ENCODE data around the gene BFSP2.

- TF ChIP-seq SCMH1 (CRISPR knock-in tag; IDR thresholded peaks at IDR 0.05; ENCODE audit: borderline replicate concordance) (no peak), ZFP91 (CRISPR knock-in tag; IDR thresholded peaks at IDR 0.05; ENCODE audit: borderline replicate concordance) (no peak), FOXA1 (IDR thresholded peaks at IDR 0.05) (no peak), FOXA1 (CRISPR knock-in tag; IDR thresholded peaks at IDR 0.05) (no peak), ZNF616 (CRISPR knock-in tag; IDR thresholded peaks at IDR 0.05; ENCODE audit: low read depth) (no peak)
- TF ChIP-seq, protein P1, sequence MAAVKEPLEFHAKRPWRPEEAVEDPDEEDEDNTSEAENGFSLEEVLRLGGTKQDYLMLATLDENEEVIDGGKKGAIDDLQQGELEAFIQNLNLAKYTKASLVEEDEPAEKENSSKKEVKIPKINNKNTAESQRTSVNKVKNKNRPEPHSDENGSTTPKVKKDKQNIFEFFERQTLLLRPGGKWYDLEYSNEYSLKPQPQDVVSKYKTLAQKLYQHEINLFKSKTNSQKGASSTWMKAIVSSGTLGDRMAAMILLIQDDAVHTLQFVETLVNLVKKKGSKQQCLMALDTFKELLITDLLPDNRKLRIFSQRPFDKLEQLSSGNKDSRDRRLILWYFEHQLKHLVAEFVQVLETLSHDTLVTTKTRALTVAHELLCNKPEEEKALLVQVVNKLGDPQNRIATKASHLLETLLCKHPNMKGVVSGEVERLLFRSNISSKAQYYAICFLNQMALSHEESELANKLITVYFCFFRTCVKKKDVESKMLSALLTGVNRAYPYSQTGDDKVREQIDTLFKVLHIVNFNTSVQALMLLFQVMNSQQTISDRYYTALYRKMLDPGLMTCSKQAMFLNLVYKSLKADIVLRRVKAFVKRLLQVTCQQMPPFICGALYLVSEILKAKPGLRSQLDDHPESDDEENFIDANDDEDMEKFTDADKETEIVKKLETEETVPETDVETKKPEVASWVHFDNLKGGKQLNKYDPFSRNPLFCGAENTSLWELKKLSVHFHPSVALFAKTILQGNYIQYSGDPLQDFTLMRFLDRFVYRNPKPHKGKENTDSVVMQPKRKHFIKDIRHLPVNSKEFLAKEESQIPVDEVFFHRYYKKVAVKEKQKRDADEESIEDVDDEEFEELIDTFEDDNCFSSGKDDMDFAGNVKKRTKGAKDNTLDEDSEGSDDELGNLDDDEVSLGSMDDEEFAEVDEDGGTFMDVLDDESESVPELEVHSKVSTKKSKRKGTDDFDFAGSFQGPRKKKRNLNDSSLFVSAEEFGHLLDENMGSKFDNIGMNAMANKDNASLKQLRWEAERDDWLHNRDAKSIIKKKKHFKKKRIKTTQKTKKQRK (IDR thresholded peaks at IDR 0.05; ENCODE audit: low read length): no peak
Measured at GRCh38 chr3:133381346-133382109, 18.3 kb upstream of the BFSP2 start.
